ENCODE data around the gene ARL3. TPM values are rescaled to one million over a fixed set of nuclear protein-coding genes. Genes with fewer than 3 reads are reported as not detected.

The ARL3 gene, protein sequence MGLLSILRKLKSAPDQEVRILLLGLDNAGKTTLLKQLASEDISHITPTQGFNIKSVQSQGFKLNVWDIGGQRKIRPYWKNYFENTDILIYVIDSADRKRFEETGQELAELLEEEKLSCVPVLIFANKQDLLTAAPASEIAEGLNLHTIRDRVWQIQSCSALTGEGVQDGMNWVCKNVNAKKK
- total RNA-seq (2022; extraction: Qiagen RNA extraction; ENCODE audit: low read depth): 13.9 to 15.3 TPM (median 14.7 TPM) in 5 replicates

GRCh38 chr10:102713814-102714620 is at the start of gene ARL3:
ARL3 (minus strand) TSS chr10:102714397; CDS start chr10:102714275, 122 bp downstream.

DNA sequence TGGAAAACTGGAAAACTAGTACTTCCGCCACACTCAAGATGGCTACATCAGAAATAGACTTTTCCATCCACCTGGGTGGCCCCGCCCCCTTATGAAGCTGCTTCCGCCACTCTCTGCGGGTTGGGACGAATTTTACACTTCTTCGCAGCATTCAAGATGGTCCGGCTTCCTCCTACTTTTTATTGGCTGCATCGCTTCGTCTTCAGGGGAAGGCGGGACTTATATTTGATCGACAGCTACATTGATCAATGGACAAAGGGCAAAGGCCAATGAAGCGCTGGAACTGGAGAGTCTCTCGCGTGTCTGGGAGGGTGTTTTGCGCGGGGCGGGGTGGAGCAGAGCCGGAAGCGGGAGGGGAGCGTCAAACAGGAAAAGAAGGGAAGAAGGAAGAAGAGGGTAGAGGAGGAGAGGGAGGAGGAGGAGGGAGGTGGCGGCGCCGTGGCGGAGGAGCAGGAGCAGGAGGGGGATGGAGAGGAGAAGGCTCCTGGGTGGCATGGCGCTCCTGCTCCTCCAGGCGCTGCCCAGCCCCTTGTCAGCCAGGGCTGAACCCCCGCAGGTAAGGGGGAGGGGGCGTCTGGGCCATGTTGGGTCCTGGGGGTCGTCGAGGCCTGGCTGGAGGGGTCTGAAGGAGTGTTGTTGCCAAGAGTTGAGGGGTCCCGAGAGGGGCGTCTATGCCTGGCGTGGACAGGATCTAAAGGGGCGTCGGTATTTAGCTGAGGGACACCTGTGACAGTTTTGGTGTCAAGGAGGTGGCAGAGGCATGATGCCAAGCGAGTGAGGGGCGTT is 29.6 kb upstream of the ARL3 start, which contains the start of gene WBP1L:
Gene WBP1L, plus strand, starts transcription at position 361 of the 786 bp plus-strand sequence. Its CDS starts 106 bp downstream, at position 467.

DNA sequence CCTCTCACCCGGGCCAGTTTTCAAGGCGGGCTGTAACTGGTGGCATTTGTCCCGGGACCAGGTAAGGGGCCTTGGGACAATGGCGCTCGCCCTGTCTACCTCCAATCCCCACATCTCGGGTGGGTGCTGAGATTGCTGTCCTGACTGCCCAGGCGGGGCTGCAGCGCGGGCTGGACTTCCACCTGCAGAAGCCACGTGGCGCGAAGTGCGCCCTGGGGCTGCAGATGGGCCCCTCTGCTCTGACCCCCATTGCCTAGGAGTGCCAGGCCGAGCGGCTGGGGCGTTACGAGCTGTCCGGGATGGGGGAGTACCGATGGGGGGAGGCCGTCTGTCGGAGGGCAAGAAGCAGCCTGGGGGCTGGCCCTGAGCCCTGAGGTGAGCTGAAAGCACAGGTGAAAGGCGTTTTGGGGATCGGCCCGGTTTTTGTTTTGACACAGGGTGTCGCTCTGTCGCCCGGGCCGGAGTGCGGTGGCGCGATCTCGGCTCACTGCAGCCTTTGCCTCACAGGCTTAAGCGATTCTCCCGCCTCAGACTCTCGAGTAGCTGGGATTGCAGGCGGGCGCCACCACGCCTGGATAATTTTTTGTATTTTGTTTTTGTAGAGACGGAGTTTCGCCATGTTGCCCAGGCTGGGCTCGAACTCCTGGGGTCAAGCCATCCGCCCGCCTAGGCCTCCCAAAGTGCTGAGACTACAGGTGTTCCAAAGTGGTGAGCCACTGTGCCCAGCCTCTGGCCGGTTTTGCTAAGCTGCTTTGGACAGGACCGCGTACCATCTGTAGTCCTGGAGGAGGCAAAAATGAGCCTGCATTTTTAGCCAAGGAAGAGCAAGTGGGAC is 641 bp upstream of the ARL3 start, which contains the start of gene SFXN2:
Gene SFXN2, plus strand, starts transcription at position 16 of the 835 bp plus-strand sequence. CDS start 12,001 bp downstream, outside the sequence.

DNA sequence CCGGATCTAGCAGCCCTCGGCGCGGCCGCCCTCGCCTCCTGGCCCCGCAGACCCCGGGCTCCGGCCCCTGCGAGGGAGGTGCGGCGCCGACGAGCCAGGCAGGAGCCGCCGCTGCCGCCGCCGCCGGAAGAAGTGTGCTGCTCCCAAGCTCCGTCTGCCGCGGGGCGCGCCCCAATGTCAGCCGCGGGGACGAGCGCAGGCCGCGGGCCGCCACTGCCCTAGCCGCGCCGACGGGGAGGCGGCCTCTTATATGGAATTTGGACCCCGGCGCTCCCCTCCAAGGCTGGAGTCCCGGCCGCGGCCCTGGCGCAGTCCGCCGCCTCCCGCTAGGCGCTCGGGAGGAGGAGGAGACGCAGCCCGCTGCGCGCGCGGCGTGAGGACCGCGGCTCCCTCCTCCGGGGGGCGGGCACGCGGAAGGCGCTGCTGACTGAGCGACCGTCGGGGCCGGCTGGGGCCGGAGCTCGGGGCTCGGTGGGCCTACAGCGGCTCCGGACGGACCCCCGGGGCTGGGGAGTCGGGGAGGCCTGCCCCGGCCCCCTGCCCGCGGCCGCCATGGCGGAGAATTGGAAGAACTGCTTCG is 70.0 kb downstream of the ARL3 start, which contains the start of gene TRIM8:
Gene TRIM8, plus strand, starts transcription at position 414 of the 580 bp plus-strand sequence. Its CDS starts 139 bp downstream, at position 553.

Other genes with a start within 250 kb of the ARL3 start
- 86.9 to 99.1 TPM (median 94.4 TPM) in 5 replicates for gene ACTR1A, start 211.7 kb downstream of the ARL3 start, total RNA-seq (2022; extraction: Qiagen RNA extraction; ENCODE audit: low read depth)
- gene SUFU, start 210.4 kb downstream of the ARL3 start, total RNA-seq (2022; extraction: Qiagen RNA extraction; ENCODE audit: low read depth): 5.7 to 8.8 TPM (median 7.2 TPM) in 5 replicates
- gene TRIM8, start 69.9 kb downstream of the ARL3 start, total RNA-seq (2022; extraction: Qiagen RNA extraction; ENCODE audit: low read depth): 42.0 to 51.5 TPM (median 46.3 TPM) in 5 replicates
- 2.9 to 4.4 TPM (median 3.8 TPM) in 5 replicates for gene SFXN2, start 239 bp upstream of the ARL3 start, total RNA-seq (2022; extraction: Qiagen RNA extraction; ENCODE audit: low read depth)
- 21.5 to 30.7 TPM (median 27.8 TPM) in 5 replicates for gene WBP1L, start 29.6 kb upstream of the ARL3 start, total RNA-seq (2022; extraction: Qiagen RNA extraction; ENCODE audit: low read depth)
- not detected in 5 replicates for gene CYP17A1, start 123.0 kb upstream of the ARL3 start, total RNA-seq (2022; extraction: Qiagen RNA extraction; ENCODE audit: low read depth)
- 23.1 to 30.4 TPM (median 25.2 TPM) in 5 replicates for gene BORCS7, start 139.9 kb upstream of the ARL3 start, total RNA-seq (2022; extraction: Qiagen RNA extraction; ENCODE audit: low read depth)
- 3.9 to 5.7 TPM (median 4.5 TPM) in 5 replicates for gene AS3MT, start 155.1 kb upstream of the ARL3 start, total RNA-seq (2022; extraction: Qiagen RNA extraction; ENCODE audit: low read depth)
- 5.0 to 6.6 TPM (median 5.7 TPM) in 5 replicates for gene CNNM2, start 203.9 kb upstream of the ARL3 start, total RNA-seq (2022; extraction: Qiagen RNA extraction; ENCODE audit: low read depth)